IPS-18c (cell line): ENCODE data around the gene CYP27B1.
"Not testable (repeated sequence)": the region's sequence is repeated elsewhere in the genome, so short reads cannot be mapped to it uniquely, and the experiment has no call there.

ENCODE experiments used
- H3K4me3 ChIP-seq: 2 replicates; pipeline ENCODE4 v1.7.0; 2013; ENCODE audit warnings: low read depth, mild to moderate bottlenecking, low read length, moderate library complexity; ENCODE audit not compliant: insufficient read depth
- H3K9me3 ChIP-seq: one replicate; pipeline ENCODE4 v1.6.1; 2013; ENCODE audit warnings: mild to moderate bottlenecking, low read length, moderate library complexity; ENCODE audit not compliant: control insufficient read depth, insufficient read depth

CYP27B1 gene

DNA sequence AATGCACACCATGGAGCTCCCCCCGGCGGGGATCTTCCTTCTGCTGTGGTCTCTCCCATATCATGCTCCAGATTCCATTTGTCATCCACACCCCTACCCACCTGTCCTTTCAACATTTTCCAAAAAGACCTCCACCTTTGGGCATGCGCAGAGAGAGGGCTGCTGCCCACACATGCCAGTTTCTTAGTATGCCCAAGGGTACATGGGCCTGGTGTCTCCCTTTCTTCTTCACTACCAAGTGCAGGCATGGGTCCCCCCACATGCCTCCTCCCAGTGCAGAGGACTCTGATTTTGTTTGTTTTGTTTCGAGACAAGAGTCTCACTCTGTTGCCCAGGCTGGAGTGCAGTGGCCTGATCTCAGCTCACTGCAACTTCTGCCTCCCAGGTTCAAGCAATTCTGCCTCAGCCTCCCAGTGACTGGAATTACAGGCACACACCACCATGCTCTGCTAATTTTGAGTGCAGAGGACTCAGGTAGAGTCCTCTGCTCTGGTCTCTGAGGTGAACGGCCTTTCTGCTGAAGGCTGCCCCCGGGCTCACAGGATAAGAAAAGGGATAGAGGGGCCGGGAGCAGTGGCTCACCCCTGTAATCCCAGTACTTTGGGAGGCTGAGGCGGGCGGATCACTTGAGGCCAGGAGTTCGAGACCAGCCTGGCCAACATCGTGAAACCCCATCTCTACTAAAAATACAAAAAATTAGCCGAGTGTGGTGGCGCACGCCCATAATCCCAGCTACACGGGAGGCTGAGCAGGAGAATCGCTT lies 44.9 kb downstream of the CYP27B1 start:
- H3K9me3 ChIP-seq, H3K4me3 ChIP-seq: not testable (repeated sequence)

DNA sequence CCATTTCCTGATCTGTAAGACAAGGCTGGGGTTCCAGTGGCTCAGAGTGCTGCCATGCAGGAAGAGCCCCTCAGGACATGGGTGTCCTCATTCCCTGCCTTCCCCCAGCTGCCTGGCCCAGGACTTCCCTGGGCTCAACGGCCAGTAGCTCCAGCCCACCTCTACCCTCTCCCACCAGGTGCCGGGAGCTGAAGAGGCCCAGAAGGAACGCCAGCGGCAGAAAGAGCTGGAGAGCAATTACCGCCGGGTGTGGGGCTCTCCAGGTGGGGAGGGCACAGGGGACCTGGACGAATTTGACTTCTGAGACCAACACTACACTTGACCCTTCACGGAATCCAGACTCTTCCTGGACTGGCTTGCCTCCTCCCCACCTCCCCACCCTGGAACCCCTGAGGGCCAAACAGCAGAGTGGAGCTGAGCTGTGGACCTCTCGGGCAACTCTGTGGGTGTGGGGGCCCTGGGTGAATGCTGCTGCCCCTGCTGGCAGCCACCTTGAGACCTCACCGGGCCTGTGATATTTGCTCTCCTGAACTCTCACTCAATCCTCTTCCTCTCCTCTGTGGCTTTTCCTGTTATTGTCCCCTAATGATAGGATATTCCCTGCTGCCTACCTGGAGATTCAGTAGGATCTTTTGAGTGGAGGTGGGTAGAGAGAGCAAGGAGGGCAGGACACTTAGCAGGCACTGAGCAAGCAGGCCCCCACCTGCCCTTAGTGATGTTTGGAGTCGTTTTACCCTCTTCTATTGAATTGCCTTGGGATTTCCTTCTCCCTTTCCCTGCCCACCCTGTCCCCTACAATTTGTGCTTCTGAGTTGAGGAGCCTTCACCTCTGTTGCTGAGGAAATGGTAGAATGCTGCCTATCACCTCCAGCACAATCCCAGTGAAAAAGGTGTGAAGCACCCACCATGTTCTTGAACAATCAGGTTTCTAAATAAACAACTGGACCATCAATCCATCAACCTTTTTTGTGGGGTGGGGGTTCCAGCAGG lies 46.0 kb downstream of the CYP27B1 start:
- H3K9me3 ChIP-seq: no peaks in the 10 kb centered on the region
- H3K4me3 ChIP-seq: no peak overlapping the region

DNA sequence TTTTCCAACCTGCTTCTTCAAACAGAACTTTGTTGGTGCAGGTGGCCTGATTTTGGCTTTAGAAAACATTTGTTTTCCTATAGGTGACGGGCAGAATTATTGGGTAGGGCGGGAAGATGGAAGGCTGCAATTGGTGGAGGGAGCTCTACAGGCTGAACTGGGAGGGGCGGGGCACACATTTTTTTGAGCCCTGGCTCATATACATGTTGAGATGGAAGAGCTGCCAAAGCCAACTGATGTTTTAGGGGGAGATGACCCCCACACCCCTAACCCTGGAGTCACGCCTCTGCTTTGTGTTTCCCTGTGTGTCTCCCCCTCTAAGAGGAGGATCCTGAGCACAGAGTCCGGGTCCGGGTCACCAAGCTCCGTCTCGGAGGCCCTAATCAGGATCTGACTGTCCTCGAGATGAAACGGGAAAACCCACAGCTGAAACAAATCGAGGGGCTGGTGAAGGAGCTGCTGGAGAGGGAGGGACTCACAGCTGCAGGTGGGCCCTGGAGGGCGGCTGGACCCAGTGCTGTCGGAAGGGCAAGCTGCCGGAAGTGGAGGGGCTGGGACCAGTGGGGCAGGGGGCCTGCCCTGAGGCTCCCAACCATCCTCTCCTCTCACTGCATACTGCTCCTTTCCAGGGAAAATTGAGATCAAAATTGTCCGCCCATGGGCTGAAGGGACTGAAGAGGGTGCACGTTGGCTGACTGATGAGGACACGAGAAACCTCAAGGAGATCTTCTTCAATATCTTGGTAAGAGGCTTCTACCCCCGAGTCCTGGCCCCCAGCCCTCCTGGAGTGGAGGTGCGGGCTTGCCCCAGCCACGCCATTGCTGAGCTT lies 46.9 kb downstream of the CYP27B1 start:
- H3K4me3 ChIP-seq: no peak overlapping the region
- no peaks in the 10 kb centered on the region for H3K9me3 ChIP-seq

DNA sequence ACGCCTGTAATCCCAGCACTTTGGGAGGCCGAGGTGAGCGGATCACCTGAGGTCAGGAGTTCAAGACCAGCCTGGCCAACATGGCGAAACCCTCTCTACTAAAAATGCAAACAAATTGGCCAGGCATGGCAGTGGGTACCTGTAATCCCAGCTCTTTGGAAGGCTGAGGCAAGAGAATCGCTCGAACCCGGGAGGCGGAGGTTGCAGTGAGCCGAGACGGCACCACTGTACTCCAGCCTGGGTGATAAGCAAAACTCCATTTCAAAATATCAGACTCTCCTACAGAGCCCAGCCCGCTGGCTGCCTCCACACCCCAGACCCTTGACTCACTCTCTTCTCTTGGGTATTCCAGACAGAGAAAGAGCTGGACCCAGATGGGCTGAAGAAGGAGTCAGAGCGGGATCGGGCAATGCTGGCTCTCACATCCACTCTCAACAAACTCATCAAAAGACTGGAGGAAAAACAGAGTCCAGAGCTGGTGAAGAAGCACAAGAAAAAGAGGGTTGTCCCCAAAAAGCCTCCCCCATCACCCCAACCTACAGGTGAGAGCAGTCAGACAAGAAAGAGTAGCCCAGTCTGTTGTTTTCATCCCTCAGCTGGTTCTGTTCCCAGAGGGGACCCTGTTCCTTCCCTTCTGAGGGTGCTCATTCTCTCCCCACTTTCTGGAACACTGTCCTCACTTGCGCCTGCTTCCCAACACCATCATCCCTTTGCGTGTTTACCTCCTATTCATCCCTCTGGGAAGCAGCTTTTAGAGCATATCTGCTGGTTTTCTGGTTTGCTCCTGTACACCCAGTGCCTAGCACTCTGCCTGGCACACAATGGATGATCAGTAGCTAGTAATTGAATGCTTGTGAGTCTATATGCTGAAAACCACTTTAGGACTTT lies 48.0 kb downstream of the CYP27B1 start:
- Histone ChIP-seq H3K4me3 (no peak overlapping the region), H3K9me3 (no peaks in the 10 kb centered on the region)

DNA sequence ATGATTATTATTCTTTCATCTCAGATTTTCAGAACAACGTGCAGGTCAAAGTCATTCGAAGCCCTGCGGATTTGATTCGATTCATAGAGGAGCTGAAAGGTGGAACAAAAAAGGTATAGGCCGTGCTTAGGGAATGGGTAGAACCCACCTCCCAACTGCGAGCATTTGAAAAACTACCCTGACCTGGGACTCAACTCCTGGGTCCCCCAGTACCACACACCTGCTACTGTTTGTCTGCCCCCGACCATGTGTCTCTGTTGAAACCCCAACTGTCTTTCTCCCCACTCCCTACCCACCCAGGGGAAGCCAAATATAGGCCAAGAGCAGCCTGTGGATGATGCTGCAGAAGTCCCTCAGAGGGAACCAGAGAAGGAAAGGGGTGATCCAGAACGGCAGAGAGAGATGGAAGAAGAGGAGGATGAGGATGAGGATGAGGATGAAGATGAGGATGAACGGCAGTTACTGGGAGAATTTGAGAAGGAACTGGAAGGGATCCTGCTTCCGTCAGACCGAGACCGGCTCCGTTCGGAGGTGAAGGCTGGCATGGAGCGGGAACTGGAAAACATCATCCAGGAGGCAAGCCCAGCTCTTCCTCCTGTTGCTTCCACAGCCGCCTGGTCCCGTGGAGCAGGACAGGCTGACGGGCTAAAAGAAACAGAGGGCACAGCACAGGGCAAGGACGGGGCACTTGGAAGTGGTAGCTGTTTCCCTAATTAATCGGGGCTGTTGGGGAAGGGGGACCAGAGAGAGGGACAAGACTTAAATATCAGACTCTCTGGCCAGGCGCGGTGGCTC lies 48.8 kb downstream of the CYP27B1 start:
- H3K9me3 ChIP-seq: no peaks in the 10 kb centered on the region
- no peak overlapping the region for H3K4me3 ChIP-seq

DNA sequence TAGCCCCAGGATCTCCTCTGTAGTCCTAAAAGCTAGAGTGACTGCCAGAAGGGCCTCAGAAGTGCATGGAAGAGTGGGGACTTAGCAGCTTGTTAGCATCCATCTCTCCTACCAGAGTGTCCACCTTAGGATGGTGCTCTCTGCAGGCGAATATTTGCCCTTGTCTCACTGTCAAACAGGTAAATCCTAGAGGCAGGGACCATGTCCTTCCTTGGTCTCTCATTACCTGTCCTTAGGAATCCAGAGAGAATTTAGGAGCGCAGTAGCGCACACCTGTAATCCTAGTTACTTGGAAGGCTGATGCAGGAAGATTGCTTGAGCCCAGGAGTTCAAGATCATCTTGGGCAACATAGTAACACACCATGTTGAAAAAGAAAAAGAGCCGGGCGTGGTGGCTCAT lies 49.7 kb downstream of the CYP27B1 start:
- Histone ChIP-seq H3K9me3 (no peaks in the 10 kb centered on the region), H3K4me3 (no peak overlapping the region)

DNA sequence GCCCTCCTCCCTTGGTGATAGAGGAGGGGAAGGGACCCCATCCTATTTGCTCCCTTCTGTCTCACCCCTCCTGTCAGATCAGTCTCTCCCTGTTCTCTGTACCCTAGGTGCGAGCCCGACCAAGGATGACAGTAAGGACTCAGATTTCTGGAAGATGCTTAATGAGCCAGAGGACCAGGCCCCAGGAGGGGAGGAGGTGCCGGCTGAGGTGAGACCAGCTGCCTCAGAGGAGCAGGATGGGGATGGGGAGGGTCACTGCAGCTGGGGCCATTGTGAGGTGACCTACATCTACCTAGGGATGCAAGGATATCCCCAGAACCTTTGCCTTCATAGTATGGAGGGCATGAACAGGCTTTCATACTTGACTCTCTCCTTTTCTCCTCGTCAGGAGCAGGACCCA lies 50.6 kb downstream of the CYP27B1 start:
- Histone ChIP-seq H3K9me3 (no peaks in the 10 kb centered on the region), H3K4me3 (no peak overlapping the region)

DNA sequence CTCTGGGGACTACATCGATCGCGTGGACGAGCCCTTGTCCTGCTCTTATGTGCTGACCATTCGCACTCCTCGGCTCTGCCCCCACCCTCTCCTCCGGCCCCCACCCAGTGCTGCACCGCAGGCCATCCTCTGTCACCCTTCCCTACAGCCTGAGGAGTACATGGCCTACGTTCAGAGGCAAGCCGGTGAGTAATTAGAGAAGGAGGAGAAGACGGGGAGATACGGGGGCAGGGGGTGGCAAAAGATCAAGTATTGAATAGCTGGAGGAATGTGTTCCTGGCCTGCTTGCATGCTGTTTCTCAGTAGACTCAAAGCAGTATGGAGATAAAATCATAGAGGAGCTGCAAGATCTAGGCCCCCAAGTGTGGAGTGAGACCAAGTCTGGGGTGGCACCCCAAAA lies 51.1 kb downstream of the CYP27B1 start:
- Histone ChIP-seq H3K9me3 (no peaks in the 10 kb centered on the region), H3K4me3 (no peak overlapping the region)

DNA sequence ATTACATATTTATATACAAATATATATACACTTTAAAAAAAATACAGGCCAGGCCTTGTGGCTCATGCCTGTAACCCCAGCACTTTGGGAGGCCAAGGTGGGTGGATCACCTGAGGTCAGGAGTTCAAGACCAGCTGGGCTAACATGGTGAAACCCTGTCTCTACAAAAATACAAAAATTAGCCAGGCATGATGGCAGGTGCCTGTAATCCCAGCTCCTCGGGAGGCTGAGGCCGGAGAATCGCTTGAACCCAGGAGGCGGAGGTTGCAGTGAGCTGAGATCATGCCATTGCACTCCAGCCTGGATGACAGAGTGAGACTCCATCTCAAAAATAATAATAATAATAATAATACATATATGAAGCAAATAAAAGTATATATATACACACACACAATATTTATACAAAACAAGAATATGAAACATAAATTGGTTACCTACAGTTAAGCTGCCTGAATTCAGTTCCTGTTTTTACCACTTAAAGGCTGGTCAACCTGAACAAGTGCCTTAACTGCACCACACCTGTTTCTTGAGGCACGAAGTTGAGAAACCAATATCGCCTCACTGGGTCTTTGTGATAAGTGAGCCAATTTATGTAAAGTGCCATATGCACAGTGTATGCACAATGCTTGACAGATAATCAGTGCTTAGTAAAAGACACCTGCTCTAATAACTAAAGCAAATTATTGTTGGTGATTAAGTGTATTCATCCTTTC lies 51.7 kb downstream of the CYP27B1 start:
- H3K9me3 ChIP-seq: not testable (repeated sequence)

DNA sequence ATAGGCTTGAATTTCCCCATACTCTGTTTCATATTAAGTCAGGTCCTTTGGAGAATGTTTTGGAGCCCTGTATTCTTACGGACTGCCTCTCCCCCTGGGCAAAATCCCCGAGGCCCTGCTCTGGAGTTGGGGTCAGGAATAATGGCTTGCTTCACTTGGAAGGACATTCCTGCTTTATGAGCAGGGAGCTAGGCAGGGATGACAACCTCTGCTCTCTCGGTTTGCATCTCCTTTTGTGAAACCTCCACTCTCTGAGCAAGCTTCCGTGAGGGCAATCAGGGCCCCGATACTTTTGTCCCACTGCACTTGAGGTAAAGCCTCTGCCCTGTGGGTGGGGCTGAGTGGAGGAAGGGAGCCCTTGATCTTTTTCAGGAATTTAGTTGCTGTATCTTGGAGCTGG lies 53.7 kb downstream of the CYP27B1 start:
- Histone ChIP-seq H3K4me3 (no peak overlapping the region; the same call in 1 of the 2 replicates), H3K9me3 (no peaks in the 10 kb centered on the region)

More for the DNA sequence above, 51.7 kb downstream of the CYP27B1 start:
- not testable (repeated sequence) for H3K4me3 ChIP-seq

DNA sequence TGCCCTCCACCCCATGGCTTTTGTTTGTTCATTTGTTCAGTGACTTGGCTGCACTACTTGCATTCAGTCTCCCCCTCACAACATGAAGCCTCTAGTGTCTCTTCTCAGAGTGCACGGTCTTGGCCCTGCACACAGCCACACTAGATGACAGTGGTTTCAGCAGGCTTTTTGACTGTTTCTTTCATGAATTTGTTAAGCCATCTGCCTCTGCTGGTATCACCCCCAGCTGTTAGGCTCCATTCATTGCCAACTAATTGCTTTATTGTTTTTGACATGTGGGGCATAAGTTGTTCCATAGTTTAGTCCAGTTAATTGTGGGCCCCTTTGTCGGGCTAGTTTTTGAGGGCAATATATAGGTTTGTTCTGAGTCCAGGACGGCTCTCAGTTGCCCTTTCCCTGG lies 54.2 kb downstream of the CYP27B1 start:
- Histone ChIP-seq H3K4me3 (no peak overlapping the region), H3K9me3 (no peaks in the 10 kb centered on the region)
